Right cardiac atrium (tissue), 5 donors: ENCODE measurements around the gene SLC9A3. TPM values are rescaled to one million over a fixed set of nuclear protein-coding genes. Genes with fewer than 3 reads are reported as not detected.

Experiments used
- ATAC-seq, 2 donors: fragments of 200-7000 bp; cut with Tn5 transposase; one replicate each; pipeline versions ENCODE4 v1.8.0 to v1.9.1; 2020; ENCODE audit warnings: moderate library complexity in 2 of 2, mild to moderate bottlenecking in 1 of 2
- DNase-seq, 3 donors: peaks; one replicate each; pipeline ENCODE4 v3.0.0-alpha.2; 2020
- H3K27ac ChIP-seq: one replicate; pipeline ENCODE4 v1.5.1; 2013; ENCODE audit warnings: mild to moderate bottlenecking, low read length, control low read depth, moderate library complexity
- H3K27me3 ChIP-seq: one replicate; pipeline ENCODE4 v1.6.1; 2013; ENCODE audit not compliant: control insufficient read depth, insufficient read depth
- H3K4me1 ChIP-seq: one replicate; pipeline ENCODE4 v1.6.1; 2013; ENCODE audit warnings: low read length; ENCODE audit not compliant: control insufficient read depth, insufficient read depth
- H3K4me3 ChIP-seq: one replicate; pipeline ENCODE4 v1.5.1; 2013; ENCODE audit warnings: low read length, control low read depth
- H3K9me3 ChIP-seq: one replicate; pipeline ENCODE4 v1.6.1; 2013; ENCODE audit warnings: low read length; ENCODE audit not compliant: control insufficient read depth
- WGBS: extraction: QIAGEN DNeasy Blood & Tissue Kit; methylation state at CpG from one replicate; pipeline ENCODE4 v1.1.7; 2013; 5-methylcytosine and 5-hydroxymethylcytosine counted together
- intact Hi-C, 4 donors: fragments of 100-400 bp; cut with DNase I; formaldehyde crosslinking; loops; one replicate each; pipeline versions ENCODE4 v1.11.0 to v1.14.0; 2022 to 2023
- polyA plus RNA-seq: library from polyadenylated mRNA; stranded (reverse); fragments of 200-250 nt; gene quantifications from one replicate; pipeline ENCODE4 v1.2.3, GENCODE V29; 2013
- total RNA-seq, 4 donors: library from RNA; stranded (reverse); fragmentation: NEBNext Ultra II Directional; extraction: Animal tissue kit (Norgen Biotek cat#: 25700); gene quantifications; one replicate each; pipeline ENCODE4 v1.2.1, GENCODE V29; 2021
- donor health status: healthy with polysubstance abuse.
- donor health status: DM: no; HTN: yes; CAD: no.
- donor health status: DM: no; HTN: no; CAD: no.
- donor health status: DM: no; HTN: yes; CAD: no; lungs with severe emphysema.
- donor health status: DM: yes; HTN: yes; CAD: no.

SLC9A3 gene
- total and polyA plus RNA-seq, 5 donors = 0.94 to 1.1 (median 1.0) TPM

DNA sequence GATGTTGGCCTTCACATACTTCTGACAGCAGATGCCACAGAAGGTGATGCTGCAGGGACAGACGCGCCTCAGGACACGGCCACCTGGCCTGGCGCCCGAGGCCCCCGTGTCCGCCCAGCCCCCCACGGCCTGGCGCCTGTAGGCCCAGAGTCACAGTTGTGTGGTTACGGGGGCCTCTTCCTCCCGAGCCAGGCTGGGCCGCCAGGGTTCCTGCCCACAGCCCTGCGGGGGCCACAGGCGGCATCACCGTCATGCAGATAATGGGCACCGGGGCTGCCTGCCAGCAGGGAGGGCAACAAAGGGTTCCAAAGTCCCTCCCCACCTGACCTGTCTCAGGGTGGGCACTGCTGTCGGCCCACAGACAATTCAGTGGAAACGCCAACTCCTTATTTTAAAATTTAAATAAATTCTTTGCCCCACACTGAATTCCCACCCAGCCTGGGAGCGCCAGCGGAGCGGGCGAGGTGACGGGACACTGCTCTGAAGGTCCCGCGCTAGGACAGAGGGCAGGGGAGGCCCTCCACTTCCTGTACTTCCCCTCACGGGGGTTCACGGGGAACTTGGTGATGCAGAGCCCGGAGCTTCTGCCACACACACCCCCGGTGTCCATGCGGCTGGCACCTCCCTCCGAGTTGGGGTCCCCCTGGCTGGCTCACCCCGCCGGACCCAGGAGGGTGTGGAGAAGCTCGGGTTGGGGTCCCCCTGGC lies 40.7 kb downstream of the SLC9A3 start:
- no peak overlapping the region for H3K4me3 ChIP-seq
- WGBS = 77% methylated on average over 34 of the region's 34 CpGs
- no peak overlapping the region for H3K27ac ChIP-seq
- H3K9me3 ChIP-seq = no peaks in the 10 kb centered on the region
- intact Hi-C loops = no loop called here
- H3K27me3 ChIP-seq = no peaks in the 10 kb centered on the region
- H3K4me1 ChIP-seq = no peaks in the 10 kb centered on the region
- DNase-seq (peak in 1 of 3 donors; percentile 47), ATAC-seq (no peak)

DNA sequence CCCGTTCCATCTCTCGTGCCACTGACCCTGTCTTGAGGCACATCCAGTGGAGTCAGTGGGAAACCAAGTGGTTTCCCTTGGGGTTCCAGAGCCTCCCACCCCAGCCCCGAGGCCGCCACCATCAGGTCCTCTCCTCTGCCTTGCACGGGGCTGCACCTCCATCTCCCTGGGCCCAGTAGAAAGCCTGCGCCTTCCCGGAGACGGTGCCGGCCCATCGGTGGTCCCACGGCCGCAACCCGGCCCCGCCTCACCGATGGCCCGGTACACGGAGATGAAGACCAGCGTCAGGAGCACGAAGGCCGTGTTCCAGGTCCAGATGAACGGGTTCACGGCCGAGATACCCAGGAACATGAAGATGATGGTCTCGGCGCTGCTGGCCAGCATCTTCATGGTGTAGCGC lies 41.2 kb downstream of the SLC9A3 start:
- intact Hi-C loops = no loop called here
- no peaks in the 10 kb centered on the region for H3K27me3 ChIP-seq
- no peaks in the 10 kb centered on the region for H3K9me3 ChIP-seq
- WGBS = 91% methylated on average over 26 of the region's 26 CpGs
- ATAC-seq (no peak), DNase-seq (peak in 2 of 3 donors; percentile 26 to 41)
- H3K4me3 ChIP-seq = no peak overlapping the region
- no peaks in the 10 kb centered on the region for H3K4me1 ChIP-seq
- H3K27ac ChIP-seq = no peak overlapping the region

DNA sequence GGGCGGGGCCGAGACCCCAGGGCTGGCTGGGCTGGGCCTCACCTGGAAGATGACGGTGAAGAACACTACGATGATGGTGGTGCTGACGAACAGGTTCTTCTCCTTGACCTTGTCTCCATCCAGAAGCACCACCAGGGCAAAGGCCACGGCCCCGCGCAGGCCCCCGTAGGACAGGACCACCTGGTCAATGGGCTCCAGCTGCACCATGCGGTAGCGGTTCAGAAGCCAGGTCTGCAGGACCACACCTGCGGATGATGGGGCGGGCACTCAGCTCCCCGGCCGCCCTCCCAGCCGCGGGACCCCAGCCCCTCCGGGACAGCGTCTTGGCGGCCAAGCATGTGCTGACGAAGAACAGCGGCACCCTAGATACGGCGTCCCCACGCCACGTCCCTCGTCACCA lies 41.7 kb downstream of the SLC9A3 start:
- ATAC-seq = no peak
- DNase-seq = peak in 2 of 3 donors; percentile 44 to 55
- Histone ChIP-seq H3K9me3 (no peaks in the 10 kb centered on the region), H3K4me1 (no peaks in the 10 kb centered on the region), H3K4me3 (no peak overlapping the region), H3K27ac (no peak overlapping the region), H3K27me3 (no peaks in the 10 kb centered on the region)
- 91% methylated on average over 27 of the region's 27 CpGs for WGBS
- intact Hi-C loops = no loop called here

DNA sequence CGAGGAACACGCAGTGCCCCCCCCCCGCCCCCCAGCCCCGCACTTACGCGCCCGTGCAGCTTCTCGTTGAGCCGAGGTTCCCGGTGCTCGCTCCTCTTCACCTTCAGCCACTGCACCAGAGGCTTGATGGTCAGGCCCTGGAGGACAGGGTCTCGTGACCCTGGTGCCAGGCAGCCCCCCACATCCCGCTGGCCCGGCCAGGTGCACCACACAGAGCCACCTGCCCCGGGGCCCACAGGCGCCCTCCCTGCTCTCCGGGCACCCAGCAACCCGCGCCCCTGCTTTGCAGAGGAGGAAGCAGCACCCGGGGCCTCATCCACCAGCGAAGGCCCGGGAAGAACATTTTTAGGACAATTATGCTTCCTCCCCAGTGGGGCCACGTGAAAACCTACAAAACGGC lies 42.2 kb downstream of the SLC9A3 start:
- intact Hi-C loops = no loop called here

DNA sequence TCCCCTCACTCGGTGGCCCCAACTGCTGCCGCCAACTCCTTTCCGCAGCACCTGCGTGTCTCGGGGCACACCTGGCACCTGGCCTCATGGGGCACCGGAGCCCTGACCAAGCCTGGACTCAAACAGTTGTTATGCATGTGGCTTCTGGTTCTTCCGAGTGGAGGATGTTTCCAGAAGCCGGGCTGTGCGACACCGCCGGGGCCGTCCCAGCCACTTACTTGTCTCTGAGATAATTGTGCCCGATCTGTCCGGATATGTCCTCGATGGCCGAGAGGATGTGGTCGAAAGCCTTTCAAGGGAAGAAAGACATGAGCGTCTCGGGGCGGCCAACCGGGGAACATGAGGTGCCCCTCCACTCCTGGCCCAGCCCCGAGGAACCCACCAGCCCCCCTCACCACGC lies 42.9 kb downstream of the SLC9A3 start:
- no peak overlapping the region for H3K4me3 ChIP-seq
- H3K27ac ChIP-seq = no peak overlapping the region
- ATAC-seq (no peak), DNase-seq (peak in 2 of 3 donors; percentile 26 to 46)
- 84% methylated on average over 23 of the region's 23 CpGs for WGBS
- no peaks in the 10 kb centered on the region for H3K27me3 ChIP-seq
- H3K4me1 ChIP-seq = no peaks in the 10 kb centered on the region
- H3K9me3 ChIP-seq = no peaks in the 10 kb centered on the region
- intact Hi-C loops = no loop called here

More for the DNA sequence above, 42.2 kb downstream of the SLC9A3 start:
- Histone ChIP-seq H3K4me3 (no peak overlapping the region), H3K27me3 (no peaks in the 10 kb centered on the region), H3K27ac (no peak overlapping the region), H3K9me3 (no peaks in the 10 kb centered on the region), H3K4me1 (no peaks in the 10 kb centered on the region)
- ATAC-seq (no peak), DNase-seq (peak in 2 of 3 donors; percentile 45 to 47)
- 76% methylated on average over 24 of the region's 24 CpGs for WGBS

DNA sequence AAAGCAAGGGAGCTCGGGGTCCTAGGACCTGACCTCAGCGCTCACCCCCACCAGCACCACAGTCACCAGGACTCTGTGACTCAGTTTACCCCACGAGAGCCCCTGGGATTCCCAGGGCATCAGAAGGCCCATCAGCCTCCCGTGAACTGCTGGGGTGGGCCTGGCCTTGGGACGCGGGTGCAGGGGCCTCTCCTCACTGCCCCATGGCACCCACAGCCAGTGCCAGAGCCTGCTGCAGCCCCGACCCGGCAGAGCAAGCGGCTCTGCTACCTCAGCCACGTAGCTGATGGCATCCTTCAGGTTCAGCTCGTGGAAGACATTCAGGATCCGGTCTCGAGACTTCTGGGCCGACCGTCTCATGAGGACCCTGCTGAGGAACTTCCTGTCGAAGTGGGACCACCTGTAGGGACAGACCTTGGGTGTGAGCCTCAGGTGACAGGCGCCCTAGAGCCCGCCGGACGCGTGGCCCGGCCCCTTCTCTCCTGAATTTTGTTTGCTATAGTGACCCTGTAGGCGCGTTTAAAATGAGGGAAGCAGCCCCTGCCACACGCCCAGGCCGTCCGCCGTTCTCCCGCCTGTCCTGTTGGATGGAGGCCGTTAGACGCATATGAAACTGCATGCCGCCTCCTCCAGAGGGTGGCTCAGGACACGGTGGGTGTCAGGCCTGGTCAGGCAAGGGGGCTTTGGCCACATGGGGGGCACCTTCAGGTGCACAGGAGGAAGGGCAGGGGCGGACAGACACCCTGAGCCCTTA lies 44.5 kb downstream of the SLC9A3 start:
- H3K27me3 ChIP-seq = no peaks in the 10 kb centered on the region
- 70% methylated on average over 34 of the region's 34 CpGs for WGBS

DNA sequence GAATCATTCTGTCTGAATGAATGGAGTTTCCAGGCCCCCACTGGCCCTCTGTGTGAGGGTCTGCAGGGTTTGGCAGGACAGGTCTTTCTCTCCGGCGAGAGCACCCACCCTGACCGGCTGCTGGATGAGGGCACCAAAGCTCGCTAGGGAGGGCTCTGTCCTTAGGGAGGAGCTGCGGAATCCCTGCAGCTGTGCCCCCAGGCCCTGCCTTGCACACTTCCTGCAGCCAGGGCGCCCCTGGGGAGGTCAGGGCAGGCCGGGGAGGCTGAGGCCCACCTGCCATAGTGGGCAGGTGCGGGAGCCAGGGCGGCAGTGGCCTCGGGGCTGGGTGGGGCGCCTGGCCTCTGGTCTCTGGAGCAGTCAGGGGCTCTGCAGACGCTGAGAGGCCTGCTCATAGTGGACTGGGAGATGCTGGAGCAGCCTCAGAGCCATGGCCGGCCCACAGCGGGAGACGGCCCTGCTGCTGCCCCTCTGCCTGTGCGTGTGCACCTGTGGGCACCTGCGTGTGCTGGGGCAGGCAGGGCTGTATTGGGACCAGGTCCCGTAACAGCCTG lies 45.2 kb downstream of the SLC9A3 start:
- WGBS = 74% methylated on average over 18 of the region's 18 CpGs
- ATAC-seq (no peak), DNase-seq (peak in 2 of 3 donors; percentile 54 to 59)
- Histone ChIP-seq H3K27ac (no peak overlapping the region), H3K4me1 (no peaks in the 10 kb centered on the region), H3K4me3 (no peak overlapping the region), H3K9me3 (no peaks in the 10 kb centered on the region), H3K27me3 (no peaks in the 10 kb centered on the region)
- intact Hi-C loops = no loop called here

More for the DNA sequence above, 44.5 kb downstream of the SLC9A3 start:
- ATAC-seq (no peak), DNase-seq (peak in 2 of 3 donors; percentile 38 to 46)
- Histone ChIP-seq H3K4me1 (no peaks in the 10 kb centered on the region), H3K27ac (no peak overlapping the region), H3K9me3 (no peaks in the 10 kb centered on the region), H3K4me3 (no peak overlapping the region)
- intact Hi-C loops = no loop called here

DNA sequence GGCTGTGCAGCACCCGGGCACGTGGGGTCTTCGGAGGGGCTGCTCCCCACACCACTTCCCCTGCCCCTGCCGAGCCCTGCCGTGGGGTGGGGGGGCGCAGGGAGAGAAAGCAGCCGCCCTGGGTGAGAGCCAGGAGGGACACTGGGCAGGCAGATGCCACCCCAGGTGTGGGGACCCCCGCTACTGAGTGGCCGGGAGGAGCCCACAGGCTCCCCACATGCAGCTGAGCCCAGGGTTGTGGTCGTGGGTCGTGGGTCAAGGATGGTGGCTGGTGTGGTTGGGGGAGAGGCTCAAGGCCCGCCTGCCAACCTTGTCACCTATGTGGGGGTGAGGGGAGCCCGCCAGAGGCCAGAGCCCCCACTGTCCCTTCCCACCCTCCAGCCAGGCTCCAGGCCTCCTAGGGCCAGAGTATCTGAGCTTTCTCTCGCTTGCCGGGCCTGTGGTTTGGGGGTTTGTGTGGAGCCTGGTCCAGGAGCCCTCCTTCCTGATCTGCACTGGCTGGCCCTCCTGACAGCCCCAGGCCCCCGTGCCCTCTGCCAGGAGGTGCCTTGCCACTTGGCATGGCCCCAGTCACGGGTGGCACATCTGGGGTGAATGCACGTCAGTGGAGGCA lies 45.8 kb downstream of the SLC9A3 start:
- ATAC-seq = no peak
- peak in 2 of 3 donors; percentile 42 to 46 for DNase-seq

DNA sequence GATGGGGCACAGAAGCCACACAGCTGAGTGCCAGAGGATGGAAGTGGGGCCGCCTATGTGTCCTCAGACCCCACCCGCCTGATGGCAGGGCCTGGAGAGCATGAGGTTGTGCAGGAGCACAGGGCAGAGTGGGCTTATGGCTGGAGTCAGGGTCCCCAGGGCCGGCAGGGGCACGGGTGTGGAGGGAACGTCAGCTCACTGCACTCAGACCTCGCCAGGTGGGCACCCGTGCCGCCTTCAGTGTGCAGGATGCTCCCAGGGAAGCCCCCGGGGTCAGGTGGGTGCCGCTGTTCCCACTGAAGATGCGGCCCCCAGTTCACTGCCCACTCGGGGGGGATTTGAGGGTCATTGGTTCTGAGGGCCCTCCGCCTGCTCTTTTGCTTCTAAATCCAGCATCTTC lies 46.4 kb downstream of the SLC9A3 start:
- ATAC-seq (no peak), DNase-seq (peak in 2 of 3 donors; percentile 41 to 49)
- H3K27ac ChIP-seq = no peak overlapping the region
- H3K27me3 ChIP-seq = no peaks in the 10 kb centered on the region
- H3K4me1 ChIP-seq = no peaks in the 10 kb centered on the region
- WGBS = 77% methylated on average over 13 of the region's 13 CpGs
- intact Hi-C loops = no loop called here
- no peak overlapping the region for H3K4me3 ChIP-seq
- no peaks in the 10 kb centered on the region for H3K9me3 ChIP-seq

More for the DNA sequence above, 45.8 kb downstream of the SLC9A3 start:
- whole genome bisulfite sequencing = 67% methylated on average over 17 of the region's 18 CpGs
- H3K9me3 ChIP-seq = no peaks in the 10 kb centered on the region
- H3K4me3 ChIP-seq = no peak overlapping the region
- H3K27ac ChIP-seq = no peak overlapping the region
- no peaks in the 10 kb centered on the region for H3K4me1 ChIP-seq
- H3K27me3 ChIP-seq = no peaks in the 10 kb centered on the region
- intact Hi-C loops = no loop called here

DNA sequence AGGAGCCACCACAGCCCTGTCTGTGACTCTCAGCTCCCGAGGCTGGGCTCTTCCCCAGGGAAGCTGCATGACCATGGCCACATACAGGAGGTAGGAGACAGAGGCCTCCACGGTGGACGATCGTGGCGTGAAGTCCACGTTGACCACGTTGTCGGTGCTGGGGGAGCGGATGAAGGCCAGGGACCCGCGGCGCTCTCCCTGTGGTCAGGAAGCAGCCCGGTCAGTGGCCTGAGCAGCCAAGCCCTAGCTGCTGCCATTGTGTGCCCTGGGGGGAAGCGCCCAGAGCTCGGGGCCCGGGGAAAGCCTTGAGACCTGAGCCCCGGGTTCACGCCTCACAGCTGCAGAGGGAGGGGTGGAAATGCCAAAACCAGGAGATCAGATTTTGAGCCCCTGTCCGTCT lies 47.0 kb downstream of the SLC9A3 start:
- Histone ChIP-seq H3K4me3 (no peak overlapping the region), H3K4me1 (peaks cover under 1% of the 10 kb centered on the region), H3K27me3 (no peaks in the 10 kb centered on the region), H3K27ac (no peak overlapping the region), H3K9me3 (no peaks in the 10 kb centered on the region)
- intact Hi-C loops = no loop called here
- WGBS = 68% methylated on average over 19 of the region's 19 CpGs
- no peak for ATAC-seq
- peak; percentile 17 to 48 (median 46) for DNase-seq

DNA sequence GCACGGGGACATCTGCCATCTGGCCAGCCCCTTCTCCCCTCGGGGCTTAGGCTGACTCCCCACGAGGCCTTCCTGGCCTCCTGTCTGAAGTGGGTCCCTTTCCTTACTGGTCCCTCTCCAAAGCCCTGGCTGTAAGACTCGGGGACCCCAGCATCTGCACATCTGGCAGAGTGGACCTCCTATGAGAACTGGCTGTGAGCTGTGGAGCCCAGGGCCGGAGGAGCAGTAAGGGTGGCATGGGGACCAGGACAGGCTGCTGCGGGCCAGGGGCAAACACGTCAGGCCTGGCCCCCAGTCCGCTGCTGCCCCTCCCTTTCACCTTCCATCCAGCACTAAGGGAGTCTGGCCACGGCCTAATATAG lies 47.5 kb downstream of the SLC9A3 start:
- peak; percentile 8 to 43 (median 33) for DNase-seq
- 56% methylated on average over 9 of the region's 9 CpGs for WGBS
- Histone ChIP-seq H3K27ac (no peak overlapping the region), H3K9me3 (no peaks in the 10 kb centered on the region), H3K4me1 (peaks cover 5% of the 10 kb centered on the region), H3K27me3 (no peaks in the 10 kb centered on the region), H3K4me3 (no peak overlapping the region)
- intact Hi-C loops = no loop called here
- ATAC-seq = no peak
